WTC11 (cell line): ENCODE data around the gene SEMA6C. TPM values are rescaled to one million over a fixed set of nuclear protein-coding genes. Genes with fewer than 3 reads are reported as not detected.
A peak's percentile ranks its signal among the peaks of the same experiment; 100 is the strongest.
"Not testable (repeated sequence)": the region's sequence is repeated elsewhere in the genome, so short reads cannot be mapped to it uniquely, and the experiment has no call there.

Experiments
- ATAC-seq: fragments of 200-7000 bp; cut with Tn5 transposase; 2 replicates; pipeline ENCODE4 v1.10.0; 2021; ENCODE audit warnings: mild to moderate bottlenecking, moderate library complexity
- CTCF ChIA-PET: fragments of 300-600 bp; sonication (Branson Sonifier 250); formaldehyde crosslinking; loops from one replicate; lab custom pipeline; 2021; ENCODE audit warnings: antibody characterized with exemption; lab: Charles Lee
- POLR2A ChIA-PET: fragments of 350-600 bp; sonication (Branson Sonifier 250); formaldehyde crosslinking; loops from one replicate; lab custom pipeline; 2021; ENCODE audit warnings: antibody characterized with exemption; lab: Charles Lee
- DNase-seq: peaks from one replicate; pipeline ENCODE4 v3.0.0; 2021; ENCODE audit warnings: low spot score
- H3K27ac Mint-ChIP-seq: 2 replicates; pipeline ENCODE4 v1.8.0; 2021; ENCODE audit warnings: mixed read lengths
- H3K27me3 Mint-ChIP-seq: 2 replicates; pipeline ENCODE4 v1.8.0; 2021; ENCODE audit warnings: low read depth, mild to moderate bottlenecking, moderate library complexity, mixed read lengths
- H3K36me3 Mint-ChIP-seq: 2 replicates; pipeline ENCODE4 v1.8.0; 2021; ENCODE audit warnings: mixed read lengths
- H3K4me1 Mint-ChIP-seq: 2 replicates; pipeline ENCODE4 v1.8.0; 2022; ENCODE audit warnings: mixed read lengths
- H3K4me3 Mint-ChIP-seq: 2 replicates; pipeline ENCODE4 v1.8.0; 2021; ENCODE audit warnings: mild to moderate bottlenecking, moderate library complexity, mixed read lengths
- H3K9me3 Mint-ChIP-seq: 2 replicates; pipeline ENCODE4 v1.8.0; 2021; ENCODE audit warnings: mixed read lengths
- NR2C2 ChIP-seq: sonication (generic); formaldehyde crosslinking; IDR thresholded peaks from 2 replicates; pipeline ENCODE4 v1.8.0; 2022; ENCODE audit warnings: mild to moderate bottlenecking, missing genetic modification reagents
- ZMAT4 ChIP-seq: fragments of 250-450 bp; sonication (Bioruptor Pico); IDR thresholded peaks from 2 replicates; pipeline ENCODE4 v1.9.0; 2021; ENCODE audit warnings: mild to moderate bottlenecking
- ZNF121 ChIP-seq: sonication (generic); formaldehyde crosslinking; IDR thresholded peaks from 2 replicates; pipeline ENCODE4 v1.8.0; 2023; ENCODE audit warnings: missing genetic modification reagents
- ZNF416 ChIP-seq: fragments of 250-450 bp; sonication (Bioruptor Pico); IDR thresholded peaks from 2 replicates; pipeline ENCODE4 v1.9.0; 2021; ENCODE audit warnings: mild to moderate bottlenecking, inconsistent platforms
- total RNA-seq: library from RNA; stranded (reverse); gene quantifications from 3 replicates; pipeline ENCODE4 v1.2.3, GENCODE V29; 2021

The SEMA6C gene
- total RNA-seq, 1 experiment from 2014 or later: 21.0 TPM

GRCh38 chr1:151098126-151098525 is 48.3 kb downstream of the SEMA6C start:
- TF ChIP-seq ZNF121 (CRISPR knock-in tag) (peak; percentile 66), ZMAT4 (CRISPR knock-in tag) (no peak)
- Mint-ChIP-seq H3K36me3 (no peaks in the 10 kb centered on the region), H3K4me3 (no peak overlapping the region), H3K27me3 (no peaks in the 10 kb centered on the region; the same call in 1 of the 2 replicates), H3K9me3 (no peaks in the 10 kb centered on the region), H3K27ac (no peak overlapping the region), H3K4me1 (no peaks in the 10 kb centered on the region)
- ChIA-PET POLR2A (no interaction called here), CTCF (interaction anchor here (0.9 to 1.4 kb wide), 2 partner anchors 13 to 73 kb away, joined by 4 to 5 read pairs; no protein-coding TSS in a partner anchor)
- ATAC-seq (no peak), DNase-seq (no peak)

GRCh38 chr1:151097426-151097825 is 49.0 kb downstream of the SEMA6C start:
- H3K36me3 Mint-ChIP-seq, POLR2A ChIA-PET, DNase-seq, H3K27ac Mint-ChIP-seq, H3K27me3 Mint-ChIP-seq, H3K9me3 Mint-ChIP-seq, H3K4me3 Mint-ChIP-seq, H3K4me1 Mint-ChIP-seq, ATAC-seq: not testable (repeated sequence)
- CTCF ChIA-PET: interaction anchor here (1.3 to 1.4 kb wide), 2 partner anchors 59 to 73 kb away, joined by 4 read pairs; partner anchors contain the start of gene TNFAIP8L2

GRCh38 chr1:151085953-151086559 is 60.4 kb downstream of the SEMA6C start:
- POLR2A ChIA-PET: no interaction called here
- H3K4me3 Mint-ChIP-seq: no peak overlapping the region
- no peaks in the 10 kb centered on the region for H3K36me3 Mint-ChIP-seq
- CTCF ChIA-PET: interaction anchor here (0.6 to 3.0 kb wide), 6 partner anchors 10 to 73 kb away, joined by 3 to 20 read pairs (median 5); partner anchors contain the start of gene GABPB2
- DNase-seq (no peak), ATAC-seq (no peak)
- no peak for TF ChIP-seq NR2C2 (CRISPR knock-in tag)
- TF ChIP-seq ZNF416 (CRISPR knock-in tag): no peak
- no peak overlapping the region for H3K27ac Mint-ChIP-seq
- no peaks in the 10 kb centered on the region for H3K27me3 Mint-ChIP-seq
- no peaks in the 10 kb centered on the region for H3K9me3 Mint-ChIP-seq
- peaks cover 5% of the 10 kb centered on the region for H3K4me1 Mint-ChIP-seq

Other genes with a start within 250 kb of the SEMA6C start
- 48.1 to 53.1 TPM (median 48.8 TPM) in 3 replicates for gene SETDB1, start 220.3 kb downstream of the SEMA6C start, total RNA-seq
- gene CERS2, start 171.8 kb downstream of the SEMA6C start, total RNA-seq: 182 to 203 TPM (median 200 TPM) in 3 replicates
- 1.5 to 1.6 TPM (median 1.6 TPM) in 3 replicates for gene ANXA9, start 164.3 kb downstream of the SEMA6C start, total RNA-seq
- 10.1 to 11.2 TPM (median 11.0 TPM) in 3 replicates for gene MINDY1, start 139.7 kb downstream of the SEMA6C start, total RNA-seq
- gene PRUNE1, start 138.2 kb downstream of the SEMA6C start, total RNA-seq: 24.5 to 29.6 TPM (median 28.5 TPM) in 3 replicates
- 2.5 to 4.0 TPM (median 3.8 TPM) in 3 replicates for gene BNIPL, start 110.0 kb downstream of the SEMA6C start, total RNA-seq
- 2.9 to 5.4 TPM (median 3.6 TPM) in 3 replicates for gene C1orf56, start 98.9 kb downstream of the SEMA6C start, total RNA-seq
- 72.8 to 76.3 TPM (median 75.5 TPM) in 3 replicates for gene CDC42SE1, start 87.0 kb downstream of the SEMA6C start, total RNA-seq
- 12.7 to 16.4 TPM (median 13.6 TPM) in 3 replicates for gene MLLT11, start 86.2 kb downstream of the SEMA6C start, total RNA-seq
- 1.4 to 3.3 TPM (median 1.7 TPM) in 3 replicates for gene GABPB2, start 75.9 kb downstream of the SEMA6C start, total RNA-seq
- 0.15 TPM in 1 of 3 replicates, not detected in the others for gene TNFAIP8L2, start 10.0 kb upstream of the SEMA6C start, total RNA-seq
- 6.3 to 7.8 TPM (median 6.9 TPM) in 3 replicates for gene LYSMD1, start 19.3 kb upstream of the SEMA6C start, total RNA-seq
- 35.3 to 45.3 TPM (median 35.8 TPM) in 3 replicates for gene SCNM1, start 19.5 kb upstream of the SEMA6C start, total RNA-seq
- 0.66 to 0.82 TPM (median 0.79 TPM) in 3 replicates for gene TMOD4, start 29.4 kb upstream of the SEMA6C start, total RNA-seq
- gene VPS72, start 43.6 kb upstream of the SEMA6C start, total RNA-seq: 87.2 to 103 TPM (median 97.6 TPM) in 3 replicates
- 77.8 to 84.8 TPM (median 81.3 TPM) in 3 replicates for gene PIP5K1A, start 51.9 kb upstream of the SEMA6C start, total RNA-seq
- 184 to 202 TPM (median 186 TPM) in 3 replicates for gene PSMD4, start 108.1 kb upstream of the SEMA6C start, total RNA-seq
- gene ZNF687, start 135.7 kb upstream of the SEMA6C start, total RNA-seq: 54.1 to 56.8 TPM (median 55.1 TPM) in 3 replicates
- 25.6 to 33.6 TPM (median 30.5 TPM) in 3 replicates for gene PI4KB, start 180.8 kb upstream of the SEMA6C start, total RNA-seq
- 59.2 to 69.2 TPM (median 67.7 TPM) in 3 replicates for gene RFX5, start 200.6 kb upstream of the SEMA6C start, total RNA-seq
- gene SELENBP1, start 226.1 kb upstream of the SEMA6C start, total RNA-seq: 17.9 to 23.9 TPM (median 20.2 TPM) in 3 replicates